BJ (cell line): ENCODE data around the gene CPXM1. TPM values are rescaled to one million over a fixed set of nuclear protein-coding genes. Genes with fewer than 3 reads are reported as not detected.
"Not testable (repeated sequence)": the region's sequence is repeated elsewhere in the genome, so short reads cannot be mapped to it uniquely, and the experiment has no call there.

ENCODE experiments used
- CTCF ChIA-PET: fragments of 350-600 bp; formaldehyde crosslinking; extraction: SDS; loops from one replicate; lab custom pipeline; 2021; ENCODE audit warnings: antibody characterized with exemption, inconsistent platforms; lab: Yijun Ruan, JAX
- POLR2A ChIA-PET: fragments of 300-600 bp; sonication (Branson Sonifier 250); formaldehyde crosslinking; extraction: SDS; loops from one replicate; lab custom pipeline; 2021; ENCODE audit warnings: antibody characterized with exemption; lab: Charles Lee
- DNase-seq: peaks from one replicate; pipeline ENCODE4 v3.0.0-alpha.2; 2011; ENCODE audit warnings: low read depth
- H3K27me3 ChIP-seq: 2 replicates; pipeline ENCODE4 v1.6.0; 2011; ENCODE audit warnings: low read length; ENCODE audit not compliant: control insufficient read depth, insufficient read depth
- H3K36me3 ChIP-seq: 2 replicates; pipeline ENCODE4 v1.5.1; 2011; ENCODE audit warnings: low read length; ENCODE audit not compliant: control insufficient read depth, insufficient read depth
- H3K4me3 ChIP-seq: 2 replicates; pipeline ENCODE4 v1.5.1; 2011; ENCODE audit warnings: low read depth, mild to moderate bottlenecking, control low read depth, low read length
- CTCF ChIP-seq: IDR thresholded peaks from 2 replicates; pipeline ENCODE4 v1.5.1; 2011; ENCODE audit warnings: low read depth, mild to moderate bottlenecking, control low read depth, inconsistent platforms, low read length, moderate library complexity; ENCODE audit not compliant: insufficient read depth
- polyA plus RNA-seq: library from polyadenylated mRNA; depleted of rRNA; stranded (reverse); fragments of >200 nt; gene quantifications from 2 replicates; pipeline ENCODE4 v1.2.3, GENCODE V29; 2011

Gene CPXM1
- polyA plus RNA-seq, 1 experiment: 1.6 TPM

GRCh38 chr20:2834401-2835110 is 34.1 kb upstream of the CPXM1 start:
- no peak for DNase-seq
- Histone ChIP-seq H3K27me3 (no peaks in the 10 kb centered on the region), H3K36me3 (peaks cover 11% of the 10 kb centered on the region), H3K4me3 (no peak overlapping the region)
- ChIA-PET POLR2A (no interaction called here), CTCF (interaction anchor here (1.1 to 1.9 kb wide), 2 partner anchors 79 to 81 kb away, joined by 4 to 6 read pairs; no protein-coding TSS in a partner anchor)
- no peak for TF ChIP-seq CTCF

GRCh38 chr20:2833761-2834160 is 33.3 kb upstream of the CPXM1 start:
- no peak for DNase-seq
- CTCF ChIA-PET: interaction anchor here (1.1 to 1.9 kb wide), 2 partner anchors 78 to 81 kb away, joined by 4 to 6 read pairs; no protein-coding TSS in a partner anchor
- POLR2A ChIA-PET: no interaction called here
- peaks cover 11% of the 10 kb centered on the region for H3K36me3 ChIP-seq
- no peak overlapping the region for H3K4me3 ChIP-seq
- no peak for TF ChIP-seq CTCF
- no peaks in the 10 kb centered on the region for H3K27me3 ChIP-seq

- H3K4me3 ChIP-seq, H3K36me3 ChIP-seq, DNase-seq, CTCF ChIA-PET, H3K27me3 ChIP-seq: not testable (repeated sequence)
- POLR2A ChIA-PET: interaction anchor here (1.4 kb wide), 1 partner anchor 9 kb away, joined by 3 read pairs; the partner anchor contains the start of genes PCED1A and VPS16
Observed at GRCh38 chr20:2831206-2831605, 30.8 kb upstream of the CPXM1 start.

GRCh38 chr20:2829376-2829775 is 28.9 kb upstream of the CPXM1 start:
- no peak for DNase-seq
- Histone ChIP-seq H3K36me3 (no peaks in the 10 kb centered on the region), H3K4me3 (no peak overlapping the region), H3K27me3 (no peaks in the 10 kb centered on the region)
- TF ChIP-seq CTCF: no peak
- POLR2A ChIA-PET: no interaction called here
- CTCF ChIA-PET: interaction anchor here (0.9 kb wide), 1 partner anchor 11 kb away, joined by 3 read pairs; no protein-coding TSS in a partner anchor

- H3K27me3 ChIP-seq: no peaks in the 10 kb centered on the region
- ChIA-PET CTCF (interaction anchor here (0.6 kb wide), 1 partner anchor 71 kb away, joined by 3 read pairs; no protein-coding TSS in a partner anchor), POLR2A (no interaction called here)
- H3K4me3 ChIP-seq: no peak overlapping the region
- no peak for DNase-seq
- TF ChIP-seq CTCF: no peak
- no peaks in the 10 kb centered on the region for H3K36me3 ChIP-seq
Observed at GRCh38 chr20:2826655-2827054, 26.2 kb upstream of the CPXM1 start.
